Neural progenitor cell (in vitro differentiated cells): Measurements from ENCODE around the gene STON2. TPM values are rescaled to one million over a fixed set of nuclear protein-coding genes. Genes with fewer than 3 reads are reported as not detected.

ENCODE experiments used
- DNase-seq: peaks from one replicate; pipeline ENCODE4 v3.0.0-alpha.2; 2016; ENCODE audit warnings: low spot score
- H2AFZ ChIP-seq: fragments of 200-600 bp; sonication (generic); replicated peaks from 2 replicates; pipeline ENCODE4 v1.6.1; 2016; ENCODE audit warnings: antibody characterized with exemption
- H3F3A ChIP-seq: fragments of 200-600 bp; sonication (generic); 2 replicates; pipeline ENCODE4 v1.6.1; 2016; ENCODE audit warnings: antibody characterized with exemption, low read depth
- H3K27ac ChIP-seq: fragments of 200-600 bp; sonication (generic); 2 replicates; pipeline ENCODE4 v1.5.1; 2016; ENCODE audit warnings: mild to moderate bottlenecking
- H3K27me3 ChIP-seq: fragments of 200-600 bp; sonication (generic); 2 replicates; pipeline ENCODE4 v1.6.1; 2016; ENCODE audit warnings: mild to moderate bottlenecking, moderate library complexity
- H3K36me3 ChIP-seq: fragments of 200-600 bp; sonication (generic); 2 replicates; pipeline ENCODE4 v1.5.1; 2016
- H3K4me1 ChIP-seq: fragments of 200-600 bp; sonication (generic); 2 replicates; pipeline ENCODE4 v1.6.1; 2016; ENCODE audit warnings: mixed run types
- H3K4me2 ChIP-seq: fragments of 200-600 bp; sonication (generic); 2 replicates; pipeline ENCODE4 v1.6.1; 2016
- H3K4me3 ChIP-seq: fragments of 200-600 bp; sonication (generic); 2 replicates; pipeline ENCODE4 v1.5.1; 2016
- H3K79me2 ChIP-seq: fragments of 200-600 bp; sonication (generic); 2 replicates; pipeline ENCODE4 v1.6.1; 2016; ENCODE audit warnings: low read depth
- H3K9ac ChIP-seq: fragments of 200-600 bp; sonication (generic); 2 replicates; pipeline ENCODE4 v1.6.1; 2016
- H3K9me3 ChIP-seq: fragments of 200-600 bp; sonication (generic); 2 replicates; pipeline ENCODE4 v1.5.1; 2016; ENCODE audit warnings: low read depth
- H4K20me1 ChIP-seq: fragments of 200-600 bp; sonication (generic); 2 replicates; pipeline ENCODE4 v1.6.1; 2016; ENCODE audit warnings: low read depth
- H3K27ac Mint-ChIP-seq: 3 replicates; pipeline ENCODE4 v1.8.0; 2021; ENCODE audit warnings: mixed read lengths
- H3K27me3 Mint-ChIP-seq: 2 replicates; pipeline ENCODE4 v1.8.0; 2022; ENCODE audit warnings: low read depth, mild to moderate bottlenecking, inconsistent platforms, moderate library complexity, mixed read lengths; ENCODE audit not compliant: insufficient read depth
- H3K36me3 Mint-ChIP-seq: 3 replicates; pipeline ENCODE4 v1.8.0; 2021; ENCODE audit warnings: mixed read lengths
- H3K4me1 Mint-ChIP-seq: 3 replicates; pipeline ENCODE4 v1.8.0; 2021; ENCODE audit warnings: mixed read lengths
- H3K4me3 Mint-ChIP-seq: 3 replicates; pipeline ENCODE4 v1.8.0; 2021; ENCODE audit warnings: mild to moderate bottlenecking, moderate library complexity, mixed read lengths
- H3K9me3 Mint-ChIP-seq: 3 replicates; pipeline ENCODE4 v1.8.0; 2020; ENCODE audit warnings: mixed read lengths
- CTCF ChIP-seq: fragments of 200-600 bp; sonication (generic); IDR thresholded peaks from 2 replicates; pipeline ENCODE4 v1.5.1; 2017; ENCODE audit warnings: antibody characterized with exemption, mild to moderate bottlenecking
- EZH2 ChIP-seq: fragments of 200-600 bp; sonication (generic); IDR thresholded peaks from 2 replicates; pipeline ENCODE4 v1.6.1; 2017; ENCODE audit warnings: antibody characterized with exemption, mild to moderate bottlenecking, moderate library complexity
- EZH2phosphoT487 ChIP-seq: fragments of 200-600 bp; sonication (generic); IDR thresholded peaks from 2 replicates; pipeline ENCODE4 v1.6.1; 2017; ENCODE audit warnings: antibody characterized with exemption
- total RNA-seq: library from RNA; depleted of rRNA; stranded (reverse); fragments of >200 nt; gene quantifications from 2 replicates; pipeline ENCODE4 v1.2.3, GENCODE V29; 2015; ENCODE audit warnings: low replicate concordance

STON2 gene
- total RNA-seq, 1 donor from 2014 or later: 31.1 TPM

DNA sequence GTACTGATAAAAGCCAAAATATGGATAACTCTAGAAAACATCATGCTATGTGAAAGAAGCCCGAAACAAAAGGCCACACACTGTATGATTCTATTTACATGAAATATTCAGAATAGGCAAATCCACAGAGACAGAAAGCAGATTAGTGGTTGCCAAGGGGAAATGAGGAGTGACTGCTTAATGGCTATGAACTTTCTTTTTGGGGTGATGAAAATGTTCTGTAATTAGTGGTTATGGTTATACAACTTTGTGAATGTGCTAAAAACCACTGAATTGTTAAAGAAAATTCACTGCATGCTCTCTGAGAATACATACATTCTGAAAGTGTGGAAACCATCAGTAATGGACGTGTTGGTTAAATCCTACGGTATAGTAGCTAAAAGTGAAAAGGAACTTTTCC lies 39.9 kb upstream of the STON2 start:
- Mint-ChIP-seq H3K36me3 (peaks cover 2% of the 10 kb centered on the region), H3K27me3 (peaks cover 16% of the 10 kb centered on the region), H3K27ac (no peak overlapping the region), H3K9me3 (peaks cover 5% of the 10 kb centered on the region), H3K4me3 (no peak overlapping the region), H3K4me1 (peaks cover 13% of the 10 kb centered on the region)
- no peak for DNase-seq
- Histone ChIP-seq H4K20me1 (peaks cover 3% of the 10 kb centered on the region), H2AFZ (no peak overlapping the region), H3K79me2 (no peaks in the 10 kb centered on the region), H3K4me3 (no peak overlapping the region), H3K4me2 (no peak overlapping the region), H3F3A (peaks cover 3% of the 10 kb centered on the region), H3K9me3 (no peaks in the 10 kb centered on the region), H3K27me3 (peaks cover 41% of the 10 kb centered on the region), H3K36me3 (no peaks in the 10 kb centered on the region), H3K4me1 (peaks cover 8% of the 10 kb centered on the region), H3K27ac (no peak overlapping the region), H3K9ac (no peak overlapping the region)
- TF ChIP-seq CTCF (no peak), EZH2phosphoT487 (no peak), EZH2 (no peak)

DNA sequence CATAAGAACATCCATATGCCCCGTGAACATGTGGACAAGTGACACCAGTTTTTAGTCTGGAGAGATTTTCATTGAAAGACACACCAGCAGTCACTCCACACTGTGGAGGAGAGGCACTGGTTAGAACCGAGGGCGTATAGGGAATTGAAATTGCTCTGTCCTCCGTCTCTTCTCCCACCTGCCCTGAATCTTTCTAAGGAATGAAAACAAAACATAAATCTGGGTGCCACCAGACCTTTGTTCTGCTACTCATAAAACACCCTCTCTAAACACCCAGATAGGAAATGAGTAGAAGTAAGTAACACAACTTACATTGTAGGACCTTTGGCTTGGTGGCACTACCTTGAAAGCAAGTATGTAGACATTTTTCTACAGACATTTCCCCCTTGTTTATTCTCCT lies 37.1 kb upstream of the STON2 start:
- H3K27me3 ChIP-seq: peaks cover 53% of the 10 kb centered on the region
- H3K4me2 ChIP-seq: peak overlapping the region; percentile 90
- H3K79me2 ChIP-seq: peaks cover 25% of the 10 kb centered on the region
- peaks cover 21% of the 10 kb centered on the region for H4K20me1 ChIP-seq
- H3F3A ChIP-seq: peaks cover 21% of the 10 kb centered on the region
- no peak overlapping the region for H3K9ac ChIP-seq
- peaks cover 24% of the 10 kb centered on the region for H3K4me1 ChIP-seq
- no peak overlapping the region for H3K27ac ChIP-seq
- no peak overlapping the region for H2AFZ ChIP-seq
- Mint-ChIP-seq H3K4me3 (peak overlapping the region; percentile 88), H3K36me3 (peaks cover 2% of the 10 kb centered on the region), H3K27ac (no peak overlapping the region), H3K4me1 (peaks cover 38% of the 10 kb centered on the region), H3K27me3 (peaks cover 16% of the 10 kb centered on the region), H3K9me3 (no peaks in the 10 kb centered on the region)
- no peak overlapping the region for H3K4me3 ChIP-seq
- DNase-seq: no peak
- TF ChIP-seq EZH2phosphoT487 (no peak), EZH2 (no peak), CTCF (no peak)
- H3K36me3 ChIP-seq: no peaks in the 10 kb centered on the region
- H3K9me3 ChIP-seq: no peaks in the 10 kb centered on the region

- Histone ChIP-seq H4K20me1 (peaks cover 21% of the 10 kb centered on the region), H3K79me2 (peaks cover 32% of the 10 kb centered on the region), H3K4me2 (peak overlapping the region; percentile 90), H3K4me1 (peaks cover 24% of the 10 kb centered on the region), H3K27ac (no peak overlapping the region), H3K9me3 (no peaks in the 10 kb centered on the region), H2AFZ (peak overlapping the region; percentile 99), H3F3A (peaks cover 21% of the 10 kb centered on the region), H3K4me3 (peak overlapping the region; percentile 62), H3K9ac (no peak overlapping the region), H3K36me3 (no peaks in the 10 kb centered on the region), H3K27me3 (peaks cover 53% of the 10 kb centered on the region)
- H3K27ac Mint-ChIP-seq: peak overlapping the region; percentile 52
- peak; percentile 96 for DNase-seq
- peaks cover 13% of the 10 kb centered on the region for H3K27me3 Mint-ChIP-seq
- TF ChIP-seq CTCF (no peak), EZH2 (peak; percentile 61)
- peaks cover 40% of the 10 kb centered on the region for H3K4me1 Mint-ChIP-seq
- no peaks in the 10 kb centered on the region for H3K9me3 Mint-ChIP-seq
- H3K36me3 Mint-ChIP-seq: peaks cover 2% of the 10 kb centered on the region
- peak overlapping the region; percentile 88 for H3K4me3 Mint-ChIP-seq
Observed at GRCh38 chr14:81436296-81437138, 36.4 kb upstream of the STON2 start.
